IMR-90 (cell line): ENCODE results near the gene SLTM. TPM values are rescaled to one million over a fixed set of nuclear protein-coding genes. Genes with fewer than 3 reads are reported as not detected.

Source experiments
- ATAC-seq: fragments of 200-7000 bp; cut with Tn5 transposase; 2 replicates; pipeline ENCODE4 v1.9.1; 2020; ENCODE audit warnings: low read depth, mild to moderate bottlenecking, moderate library complexity
- BruUV-seq: library from RNA; stranded (reverse); fragments of 400-500 nt; replicated peaks from 2 replicates; lab custom pipeline; 2021; lab: Mats Ljungman, UMichigan
- CTCF ChIA-PET: fragments of 300-600 bp; formaldehyde crosslinking; extraction: SDS; loops from one replicate; lab custom pipeline; 2021; ENCODE audit warnings: antibody characterized with exemption; lab: Yijun Ruan, JAX
- POLR2A ChIA-PET: fragments of 300-600 bp; sonication (Branson Sonifier 250); formaldehyde crosslinking; loops from one replicate; lab custom pipeline; 2022; ENCODE audit warnings: antibody characterized with exemption; ENCODE audit not compliant: unreplicated experiment; lab: Charles Lee
- DNase-seq: peaks from one replicate; pipeline ENCODE4 v3.0.0; 2013
- H2AFZ ChIP-seq: replicated peaks from 2 replicates; pipeline ENCODE3; 2013; ENCODE audit warnings: low read length, mild to moderate bottlenecking; ENCODE audit not compliant: poor library complexity
- H2AK5ac ChIP-seq: 2 replicates; pipeline ENCODE4 v1.6.1; 2013; ENCODE audit warnings: low read depth, low read length, inconsistent platforms
- H2AK9ac ChIP-seq: replicated peaks from 2 replicates; pipeline ENCODE3; 2013; ENCODE audit warnings: mild to moderate bottlenecking, low read depth, low read length, moderate library complexity; ENCODE audit not compliant: poor library complexity
- H2BK120ac ChIP-seq: 2 replicates; pipeline ENCODE4 v1.6.1; 2013; ENCODE audit warnings: low read depth, low read length, inconsistent platforms
- H2BK15ac ChIP-seq: 3 replicates; pipeline ENCODE4 v1.6.1; 2013; ENCODE audit warnings: low read depth, low read length, inconsistent platforms
- H2BK20ac ChIP-seq: 2 replicates; pipeline ENCODE4 v1.6.1; 2013; ENCODE audit warnings: low read depth, mild to moderate bottlenecking, inconsistent platforms, low read length, moderate library complexity
- H2BK5ac ChIP-seq: 2 replicates; pipeline ENCODE4 v1.6.1; 2013; ENCODE audit warnings: mild to moderate bottlenecking, low read depth, low read length, inconsistent platforms; ENCODE audit not compliant: poor library complexity, severe bottlenecking
- H3K14ac ChIP-seq: replicated peaks from 2 replicates; pipeline ENCODE4 v1.6.1; 2013; ENCODE audit warnings: low read depth, low read length, inconsistent platforms
- H3K18ac ChIP-seq: 2 replicates; pipeline ENCODE4 v1.6.1; 2013; ENCODE audit warnings: low read depth, low read length, control low read depth
- H3K23ac ChIP-seq: 2 replicates; pipeline ENCODE4 v1.6.1; 2013; ENCODE audit warnings: low read depth, low read length, inconsistent platforms
- H3K27ac ChIP-seq: 2 replicates; pipeline ENCODE4 v1.5.1; 2013; ENCODE audit warnings: mild to moderate bottlenecking, control low read depth, low read length; ENCODE audit not compliant: insufficient read depth
- H3K27me3 ChIP-seq: 2 replicates; pipeline ENCODE4 v1.6.1; 2013; ENCODE audit warnings: low read length; ENCODE audit not compliant: control insufficient read depth, insufficient read depth
- H3K36me3 ChIP-seq: 2 replicates; pipeline ENCODE4 v1.6.1; 2013; ENCODE audit warnings: low read length, mixed read lengths; ENCODE audit not compliant: control insufficient read depth, insufficient read depth
- H3K4ac ChIP-seq: 2 replicates; pipeline ENCODE4 v1.6.1; 2013; ENCODE audit warnings: low read depth, low read length, inconsistent platforms
- H3K4me1 ChIP-seq: 2 replicates; pipeline ENCODE4 v1.6.1; 2013; ENCODE audit warnings: low read length, mixed read lengths; ENCODE audit not compliant: control insufficient read depth, insufficient read depth
- H3K4me2 ChIP-seq: 2 replicates; pipeline ENCODE4 v1.6.1; 2013; ENCODE audit warnings: low read depth, mild to moderate bottlenecking, control low read depth, low read length, moderate library complexity
- H3K4me3 ChIP-seq: 2 replicates; pipeline ENCODE4 v1.5.1; 2013; ENCODE audit warnings: low read depth, mild to moderate bottlenecking, control low read depth, low read length, moderate library complexity; ENCODE audit not compliant: insufficient read depth
- H3K56ac ChIP-seq: 2 replicates; pipeline ENCODE4 v1.6.1; 2013; ENCODE audit warnings: low read length, inconsistent platforms; ENCODE audit not compliant: insufficient read depth; ENCODE audit errors: extremely low read depth
- H3K79me1 ChIP-seq, 2 experiments: 2 replicates each; pipeline ENCODE4 v1.6.1; 2013; ENCODE audit warnings: low read length in 2 of 2, inconsistent platforms in 1 of 2, low read depth in 1 of 2
- H3K9ac ChIP-seq: 2 replicates; pipeline ENCODE4 v1.6.1; 2013; ENCODE audit warnings: low read depth, low read length, control low read depth
- H3K9me1 ChIP-seq: 2 replicates; pipeline ENCODE4 v1.6.1; 2013; ENCODE audit warnings: low read length, inconsistent platforms; ENCODE audit not compliant: insufficient read depth
- H3K9me3 ChIP-seq: 2 replicates; pipeline ENCODE4 v1.6.1; 2013; ENCODE audit warnings: low read length; ENCODE audit not compliant: control insufficient read depth, insufficient read depth
- H4K20me1 ChIP-seq: 2 replicates; pipeline ENCODE4 v1.6.1; 2013; ENCODE audit warnings: low read length, inconsistent platforms; ENCODE audit not compliant: insufficient read depth
- H4K5ac ChIP-seq: 2 replicates; pipeline ENCODE4 v1.6.1; 2013; ENCODE audit warnings: mild to moderate bottlenecking, low read depth, low read length, control low read depth
- H4K8ac ChIP-seq, 2 experiments: 2 replicates each; pipeline ENCODE4 v1.6.1; 2013; ENCODE audit warnings: low read depth in 2 of 2, low read length in 2 of 2, control low read depth in 1 of 2, inconsistent platforms in 1 of 2
- H4K91ac ChIP-seq: 2 replicates; pipeline ENCODE4 v1.6.1; 2013; ENCODE audit warnings: low read depth, low read length, inconsistent platforms; ENCODE audit not compliant: insufficient read depth
- BHLHE40 ChIP-seq: fragments of 150-350 bp; IDR thresholded peaks from 2 replicates; pipeline ENCODE4 v1.6.1; 2016; ENCODE audit warnings: mild to moderate bottlenecking, low read depth, low read length
- CEBPB ChIP-seq: IDR thresholded peaks from 2 replicates; pipeline ENCODE4 v1.6.1; 2012; ENCODE audit warnings: low read depth, low read length, improper control_type of control experiment
- CTCF ChIP-seq: conservative IDR thresholded peaks from 2 replicates; pipeline ENCODE4 v1.5.1; 2012; ENCODE audit warnings: mild to moderate bottlenecking, low read depth, low read length, improper control_type of control experiment
- FOS ChIP-seq: fragments of 150-350 bp; IDR thresholded peaks from 2 replicates; pipeline ENCODE4 v1.6.1; 2016; ENCODE audit warnings: low read depth, low read length
- MAFK ChIP-seq: IDR thresholded peaks from 2 replicates; pipeline ENCODE4 v1.6.1; 2012; ENCODE audit warnings: low read depth, low read length, improper control_type of control experiment
- MAZ ChIP-seq: IDR thresholded peaks from 2 replicates; pipeline ENCODE4 v1.6.1; 2012; ENCODE audit warnings: low read depth, mild to moderate bottlenecking, low read length, improper control_type of control experiment, moderate library complexity, borderline replicate concordance
- MXI1 ChIP-seq: IDR thresholded peaks from 2 replicates; pipeline ENCODE4 v1.6.1; 2012; ENCODE audit warnings: low read depth, mild to moderate bottlenecking, low read length, moderate library complexity, borderline replicate concordance
- NFE2L2 ChIP-seq: fragments of 150-350 bp; IDR thresholded peaks from 2 replicates; pipeline ENCODE4 v1.6.1; 2016; ENCODE audit warnings: low read depth, mild to moderate bottlenecking, low read length
- POLR2A ChIP-seq: IDR thresholded peaks from 2 replicates; pipeline ENCODE4 v1.6.1; 2012; ENCODE audit warnings: mild to moderate bottlenecking, low read depth, low read length
- RAD21 ChIP-seq: IDR thresholded peaks from 2 replicates; pipeline ENCODE4 v1.6.1; 2012; ENCODE audit warnings: low read length, improper control_type of control experiment
- RCOR1 ChIP-seq: IDR thresholded peaks from 2 replicates; pipeline ENCODE4 v1.6.1; 2012; ENCODE audit warnings: mild to moderate bottlenecking, low read length, improper control_type of control experiment; ENCODE audit not compliant: insufficient replicate concordance
- RFX5 ChIP-seq: IDR thresholded peaks from 2 replicates; pipeline ENCODE4 v1.8.0; 2012; ENCODE audit warnings: low read depth, mild to moderate bottlenecking, low read length, moderate library complexity
- SMC3 ChIP-seq: fragments of 150-350 bp; IDR thresholded peaks from 2 replicates; pipeline ENCODE4 v1.6.1; 2016; ENCODE audit warnings: low read depth, mild to moderate bottlenecking, antibody characterized with exemption, low read length, moderate library complexity
- USF2 ChIP-seq: fragments of 150-350 bp; IDR thresholded peaks from 2 replicates; pipeline ENCODE4 v1.6.1; 2017; ENCODE audit warnings: mild to moderate bottlenecking, antibody characterized with exemption, low read length, low read depth
- dilution Hi-C: fragments of 300-500 bp; cut with HindIII; formaldehyde crosslinking; loops from one replicate; pipeline ENCODE4 v1.14.3; 2018; ENCODE audit warnings: low sequenced_read_pairs; ENCODE audit not compliant: unreplicated experiment
- in situ Hi-C: fragments of 300-500 bp; cut with MboI; formaldehyde crosslinking; loops from 3 replicates; pipeline ENCODE4 v1.14.3; 2019; ENCODE audit warnings: low sequenced_read_pairs, inconsistent platforms, mixed read lengths
- intact Hi-C: fragments of 100-400 bp; cut with micrococcal nuclease; formaldehyde crosslinking; loops from 2 replicates; pipeline ENCODE4 v1.10.0; 2022
- polyA plus RNA-seq, 3 experiments: library from polyadenylated mRNA; depleted of rRNA; stranded (reverse); fragments of >200 nt; gene quantifications; 2 replicates each; pipeline ENCODE4 v1.2.3, GENCODE V29; 2012; ENCODE audit warnings: low replicate concordance in 1 of 3
- total RNA-seq: library from RNA; depleted of rRNA; stranded (reverse); fragments of >200 nt; gene quantifications from 2 replicates; pipeline ENCODE4 v1.2.3, GENCODE V29; 2012
- TF ChIP-seq, protein P1 (sequence below): fragments of 150-350 bp; IDR thresholded peaks from 2 replicates; pipeline ENCODE4 v1.6.1; 2016; ENCODE audit warnings: low read depth, mild to moderate bottlenecking, low read length, moderate library complexity, borderline replicate concordance

Gene SLTM
- total and polyA plus RNA-seq, 2 of the 4 experiments (the other 2 are of a cell fraction): 36.0 to 57.6 TPM

DNA sequence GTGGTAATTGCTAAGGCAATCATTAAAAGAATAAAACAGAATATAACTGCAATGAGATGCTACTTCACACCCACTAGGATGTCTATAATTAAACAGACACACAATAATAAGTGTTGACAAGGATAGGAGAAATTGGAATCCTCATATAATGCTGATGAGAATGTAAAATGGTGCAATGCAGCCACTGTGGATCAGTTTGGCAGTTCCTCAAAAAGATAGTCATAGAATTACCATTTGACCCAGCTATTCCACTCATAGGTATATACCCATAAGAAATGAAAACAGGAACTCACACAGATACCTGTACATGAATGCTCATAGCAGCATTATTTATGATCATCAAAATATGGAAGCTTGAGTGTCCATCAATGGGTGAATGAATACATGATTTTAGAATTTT lies 44.4 kb upstream of the SLTM start:
- no peaks in the 10 kb centered on the region for H3K9me3 ChIP-seq
- no peak for DNase-seq
- BruUV-seq: no TSS peak
- H3K79me1 ChIP-seq: no peaks in the 10 kb centered on the region
- POLR2A ChIA-PET: interaction anchor here (0.6 kb wide), 1 partner anchor 42 kb away, joined by 3 read pairs; no protein-coding TSS in a partner anchor
- no peaks in the 10 kb centered on the region for H4K20me1 ChIP-seq
- intact Hi-C loops: no loop called here
- no peak overlapping the region for H4K8ac ChIP-seq
- H2BK20ac ChIP-seq: no peak overlapping the region
- H3K18ac ChIP-seq: no peak overlapping the region
- H3K9me1 ChIP-seq: no peaks in the 10 kb centered on the region
- no peak overlapping the region for H4K91ac ChIP-seq
- H2AFZ ChIP-seq: no peak overlapping the region
- H3K4me1 ChIP-seq: no peaks in the 10 kb centered on the region
- H3K23ac ChIP-seq: no peak overlapping the region
- no peak overlapping the region for H2BK120ac ChIP-seq
- no peaks in the 10 kb centered on the region for H3K36me3 ChIP-seq
- H3K27me3 ChIP-seq: peaks cover 5% of the 10 kb centered on the region
- H2BK5ac ChIP-seq: no peak overlapping the region
- H3K9ac ChIP-seq: no peak overlapping the region
- H3K4ac ChIP-seq: no peak overlapping the region
- H3K56ac ChIP-seq: no peak overlapping the region
- H3K27ac ChIP-seq: no peak overlapping the region
- CTCF ChIA-PET: no interaction called here
- in situ Hi-C loops: loop anchor here (10.0 kb wide), 1 partner anchor 517 kb away; no protein-coding TSS in a partner anchor
- TF ChIP-seq SMC3 (no peak), RCOR1 (no peak), MAZ (no peak), MXI1 (no peak), CEBPB (no peak), USF2 (no peak), MAFK (no peak), CTCF (no peak), FOS (no peak), BHLHE40 (no peak), NFE2L2 (no peak), POLR2A (no peak), RAD21 (no peak), RFX5 (no peak)
- TF ChIP-seq, protein P1, sequence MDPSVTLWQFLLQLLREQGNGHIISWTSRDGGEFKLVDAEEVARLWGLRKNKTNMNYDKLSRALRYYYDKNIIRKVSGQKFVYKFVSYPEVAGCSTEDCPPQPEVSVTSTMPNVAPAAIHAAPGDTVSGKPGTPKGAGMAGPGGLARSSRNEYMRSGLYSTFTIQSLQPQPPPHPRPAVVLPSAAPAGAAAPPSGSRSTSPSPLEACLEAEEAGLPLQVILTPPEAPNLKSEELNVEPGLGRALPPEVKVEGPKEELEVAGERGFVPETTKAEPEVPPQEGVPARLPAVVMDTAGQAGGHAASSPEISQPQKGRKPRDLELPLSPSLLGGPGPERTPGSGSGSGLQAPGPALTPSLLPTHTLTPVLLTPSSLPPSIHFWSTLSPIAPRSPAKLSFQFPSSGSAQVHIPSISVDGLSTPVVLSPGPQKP: no peak
- dilution Hi-C loops: no loop called here
- H2AK9ac ChIP-seq: no peak overlapping the region
- no peak for ATAC-seq
- H3K14ac ChIP-seq: no peak overlapping the region
- no peak overlapping the region for H2BK15ac ChIP-seq
- H4K5ac ChIP-seq: no peak overlapping the region
- no peak overlapping the region for H2AK5ac ChIP-seq
- no peak overlapping the region for H3K4me2 ChIP-seq
- no peak overlapping the region for H3K4me3 ChIP-seq
